OCI-LY3 (cell line): ENCODE results near the gene PPP1R1B.

ENCODE experiments used
- CTCF ChIP-seq: fragments of 200-600, 300-600 bp; sonication (generic); IDR thresholded peaks from 2 replicates; pipeline ENCODE4 v1.5.1; 2014; ENCODE audit warnings: antibody characterized with exemption, low read length, low read depth
- EZH2phosphoT487 ChIP-seq: fragments of 200-600 bp; shearing (Covaris generic); IDR thresholded peaks from 2 replicates; pipeline ENCODE4 v1.6.1; 2018; ENCODE audit warnings: antibody characterized with exemption, mixed run types, low read depth

DNA sequence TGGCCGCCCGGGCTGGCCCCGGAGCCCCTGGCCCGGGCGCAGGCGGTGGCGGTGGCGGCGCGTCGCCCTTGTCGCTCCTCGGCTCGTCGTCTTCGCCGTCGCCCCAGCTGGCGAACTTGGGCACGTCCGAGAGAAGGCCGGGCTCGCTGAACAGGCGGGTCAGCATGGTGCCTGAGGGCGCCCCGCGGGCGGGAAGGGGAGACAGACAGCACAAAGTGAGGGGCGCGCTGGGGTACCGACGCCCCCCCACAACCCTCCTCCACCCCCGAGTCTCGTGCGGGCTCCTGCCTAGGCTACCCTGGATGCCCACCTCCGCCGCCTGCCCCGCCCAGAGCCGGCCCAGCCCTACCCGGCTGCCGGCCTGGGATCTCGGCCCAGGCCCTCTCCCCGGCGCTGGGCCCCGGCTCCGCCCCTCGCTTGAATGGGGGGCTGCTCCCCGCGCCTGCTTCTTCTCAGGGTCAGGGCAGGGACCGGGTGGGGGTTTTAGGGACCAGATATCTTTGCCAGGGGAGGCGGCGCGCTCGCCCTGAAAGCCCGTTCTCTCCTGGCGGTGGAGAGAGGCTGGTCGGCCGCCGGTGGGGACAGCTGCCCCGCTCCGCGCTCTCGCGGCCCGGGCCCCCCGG is 20.2 kb upstream of the PPP1R1B start:
- no peak for TF ChIP-seq CTCF
- TF ChIP-seq EZH2phosphoT487 = no peak
